Hindlimb muscle (tissue), 1 donor: Measurements from ENCODE around the gene TP53BP2. TPM values are rescaled to one million over a fixed set of nuclear protein-coding genes. Genes with fewer than 3 reads are reported as not detected.
"Not testable (repeated sequence)": the region's sequence is repeated elsewhere in the genome, so short reads cannot be mapped to it uniquely, and the experiment has no call there.

ENCODE experiments used
- DNase-seq: peaks from one replicate; pipeline ENCODE4 v3.0.0-alpha.2; 2013
- polyA plus RNA-seq: library from polyadenylated mRNA; unstranded; fragments of 120-200 nt; gene quantifications from one replicate; pipeline ENCODE4 v1.2.1, GENCODE V29; 2013; ENCODE audit not compliant: insufficient read length

Gene TP53BP2
- polyA plus RNA-seq, 1 donor, result 33.6 TPM

DNA sequence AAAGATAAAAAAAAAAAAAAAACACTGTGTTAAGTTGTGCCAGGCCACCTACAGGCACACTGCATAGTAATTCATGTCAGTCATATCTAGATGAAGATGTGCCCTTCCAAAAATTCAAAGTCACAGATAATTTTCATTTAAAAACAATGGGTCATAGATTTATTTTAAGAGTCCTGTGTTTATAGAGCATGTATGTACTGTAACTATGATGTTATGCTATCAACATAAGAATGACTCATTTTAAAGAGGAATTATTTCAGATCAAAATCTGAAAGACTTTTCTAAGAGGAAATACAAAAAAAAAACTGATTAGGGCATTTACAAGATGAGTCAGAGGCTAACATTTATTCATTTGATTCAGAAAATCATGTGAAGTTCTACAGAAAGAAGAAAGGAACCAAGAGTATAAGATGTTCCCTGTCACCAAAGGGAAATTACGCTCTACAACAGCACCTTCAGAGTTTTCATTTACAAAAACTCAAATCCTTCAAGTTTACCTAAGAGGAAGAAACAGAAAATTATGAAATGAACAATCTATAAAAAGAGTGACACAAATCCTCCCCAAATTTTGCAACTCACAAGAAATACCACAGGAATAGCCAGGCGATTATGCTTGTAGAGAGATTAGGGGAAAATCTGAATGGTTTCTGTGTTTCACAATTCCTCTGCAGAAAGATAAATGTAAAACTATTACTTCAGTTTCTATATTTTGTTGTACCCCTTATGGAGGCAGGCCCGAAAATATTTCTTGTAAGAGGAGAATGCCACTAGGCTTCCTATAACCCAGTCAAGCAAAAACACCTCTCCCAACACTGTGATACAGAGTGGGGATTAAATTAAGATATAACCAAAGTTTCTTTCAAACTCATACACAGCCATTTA is 13.8 kb downstream of the TP53BP2 start:
- no peak for DNase-seq

DNA sequence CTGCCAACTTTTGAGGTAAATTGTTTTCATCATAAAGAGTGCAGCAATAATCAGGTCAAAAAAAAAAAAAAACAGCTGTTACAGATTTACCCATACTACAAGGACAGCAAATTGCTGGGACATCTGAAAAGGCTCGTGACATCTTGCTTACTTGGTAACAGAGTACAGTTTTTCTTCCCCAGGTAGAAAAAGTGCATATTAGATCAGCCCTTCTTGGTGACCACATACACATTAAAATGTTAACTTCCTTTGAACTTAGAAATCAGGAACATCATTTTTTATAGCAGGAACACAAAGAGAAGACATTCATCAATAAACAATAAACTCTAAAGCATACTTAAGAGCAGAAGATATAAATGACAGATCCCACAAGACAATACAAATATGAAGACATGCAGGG is 16.1 kb downstream of the TP53BP2 start:
- DNase-seq, result no peak

DNA sequence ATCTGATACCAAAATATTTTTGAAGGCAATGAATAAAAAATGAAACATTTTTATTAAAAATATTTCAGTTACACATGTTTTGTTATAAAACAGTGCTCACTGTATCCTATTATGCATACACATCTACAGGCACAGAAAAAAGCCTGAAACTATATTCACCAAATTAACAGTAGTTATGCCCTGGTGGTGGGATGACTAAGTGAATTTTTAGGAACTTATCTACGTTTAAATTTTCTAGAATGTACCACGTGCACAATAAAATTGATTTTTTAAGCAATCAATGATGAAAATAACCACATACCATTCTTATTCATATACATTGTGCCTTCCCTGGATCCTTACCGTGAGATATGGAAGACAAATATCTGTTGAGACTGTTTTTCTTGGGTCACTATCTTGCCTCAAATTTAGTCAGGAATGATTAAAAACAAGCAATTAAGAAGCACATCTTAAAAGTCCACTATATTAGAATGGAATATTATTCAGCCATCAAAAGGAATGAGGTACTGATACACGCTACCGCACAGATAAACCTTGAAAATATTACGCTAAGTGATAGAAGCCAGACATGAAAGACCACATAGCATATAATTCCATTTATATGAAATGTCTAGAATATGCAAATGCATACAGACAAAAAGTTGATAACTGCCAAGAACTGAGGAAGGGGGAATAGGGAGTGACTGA is 17.4 kb downstream of the TP53BP2 start:
- DNase-seq, result no peak

DNA sequence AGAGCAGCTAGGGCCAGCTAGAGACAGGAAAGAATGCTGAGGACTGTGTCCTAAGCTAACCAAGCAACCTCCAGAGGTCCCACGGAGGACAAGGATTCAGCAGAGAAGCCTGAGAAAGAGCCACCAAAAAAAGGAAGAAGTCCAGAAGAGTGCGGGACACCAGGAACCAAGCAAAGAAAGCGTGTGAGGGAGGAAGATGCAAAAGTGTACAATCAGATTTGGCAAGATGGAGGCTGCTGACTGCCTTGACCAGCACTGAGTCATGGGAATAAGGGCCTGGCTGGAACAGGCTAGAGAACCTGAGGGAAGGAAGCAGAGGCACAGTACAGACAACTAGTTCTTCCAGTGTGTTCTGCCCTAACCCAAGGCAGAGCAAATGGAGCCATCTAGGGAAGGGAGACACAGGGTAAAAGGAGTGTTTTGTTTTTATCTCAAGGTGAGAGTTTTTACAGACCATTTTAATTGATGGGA is 18.5 kb downstream of the TP53BP2 start:
- DNase-seq, result no peak

DNA sequence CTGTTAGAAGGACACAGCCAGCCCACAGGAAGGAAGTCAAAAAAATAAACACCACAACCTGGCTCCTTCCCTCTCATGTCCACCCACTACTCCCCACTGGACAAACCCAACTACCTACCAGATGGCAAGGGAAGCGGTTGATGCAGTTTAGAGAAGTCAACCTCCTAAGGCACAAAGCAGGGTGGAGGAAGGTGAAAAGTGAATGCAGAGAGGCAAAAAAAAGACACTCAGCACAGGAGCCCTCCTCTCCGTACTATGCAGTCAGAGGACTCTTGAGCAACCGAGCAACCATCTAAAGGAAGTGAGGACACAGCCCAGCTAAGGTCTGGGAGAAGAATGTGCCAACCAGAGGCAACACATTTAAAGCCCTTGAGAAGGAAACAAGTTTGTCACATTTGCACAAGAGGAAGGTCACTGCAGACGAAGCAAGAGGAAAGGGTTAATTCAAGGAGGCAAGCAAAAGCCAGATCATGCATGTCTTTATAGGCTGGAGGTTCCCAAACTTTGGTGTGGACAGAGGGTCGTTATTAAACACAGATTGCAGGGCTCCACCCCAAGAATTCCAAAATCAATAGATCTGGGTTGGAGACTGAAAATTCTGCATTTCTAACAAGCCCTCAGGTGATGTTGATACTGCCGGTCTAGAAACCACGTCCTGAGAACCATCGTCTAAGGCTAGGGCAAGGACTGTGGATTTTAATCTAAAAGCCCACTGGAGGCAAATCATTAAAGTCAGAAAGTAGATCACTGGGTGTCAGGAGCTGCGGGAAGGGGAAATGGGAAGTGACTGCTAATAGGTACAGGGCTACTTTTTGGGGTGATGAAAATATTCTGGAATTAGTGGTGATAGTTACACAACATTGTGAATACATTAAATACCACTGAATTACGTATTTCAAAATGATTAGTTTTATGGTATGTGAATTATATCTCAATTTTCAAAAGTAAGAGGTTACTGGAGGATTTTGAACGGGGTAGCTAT is 19.7 kb downstream of the TP53BP2 start:
- no peak for DNase-seq

DNA sequence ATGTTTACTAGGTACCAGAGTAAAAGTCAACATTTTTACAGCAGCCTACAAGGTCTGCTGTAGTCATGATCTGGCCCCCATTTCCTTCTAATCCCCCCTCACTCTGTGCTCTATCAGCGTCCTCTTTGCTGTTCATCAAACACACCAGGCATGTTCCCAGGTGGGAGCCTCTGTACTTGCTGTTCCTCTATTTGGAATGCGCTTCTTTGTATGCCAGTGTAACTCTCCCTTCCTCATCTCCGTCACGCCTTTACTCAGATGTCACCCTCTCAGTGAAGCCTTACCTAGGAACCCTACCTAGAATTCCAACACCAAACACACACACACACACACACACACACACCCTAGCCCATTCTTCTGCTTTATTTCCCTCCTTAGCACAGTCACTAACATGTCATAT is 21.0 kb downstream of the TP53BP2 start:
- DNase-seq, result no peak

DNA sequence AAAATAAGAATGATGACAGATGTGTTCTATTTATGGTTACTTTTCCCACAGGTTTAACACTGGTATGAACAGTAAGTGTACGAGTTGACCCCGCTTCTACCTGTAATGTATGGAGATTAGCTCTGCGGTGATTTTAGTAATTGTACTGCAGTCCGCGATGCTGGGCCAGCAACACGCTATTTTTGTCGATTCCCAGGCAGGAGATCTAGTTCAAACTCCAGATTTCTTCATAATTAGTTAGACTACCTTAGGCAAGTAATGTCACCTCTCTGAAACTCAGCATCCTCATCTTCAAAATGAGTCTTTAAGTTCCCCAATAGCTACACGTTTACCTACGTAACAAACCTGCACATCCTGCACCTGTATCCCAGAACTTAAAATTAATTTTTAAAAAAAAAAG is 21.5 kb downstream of the TP53BP2 start:
- no peak for DNase-seq

DNA sequence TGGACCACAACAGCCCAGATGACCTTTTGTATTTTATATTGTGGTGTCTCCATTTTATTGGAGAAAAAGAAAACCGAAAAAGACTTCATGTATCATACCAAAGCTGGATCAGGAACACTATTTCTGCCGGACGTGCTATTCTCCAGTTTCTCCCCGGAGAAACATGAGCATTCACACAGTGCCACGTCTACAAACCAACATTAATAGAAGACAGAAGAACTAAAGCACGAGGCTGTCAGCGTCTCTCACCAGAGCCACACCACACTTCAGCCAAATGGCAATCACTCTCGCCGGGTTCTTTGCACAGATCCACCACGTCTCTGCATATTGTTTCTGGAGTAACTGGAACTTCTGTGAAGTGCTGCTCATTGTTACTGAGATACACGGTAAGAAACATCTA is 24.8 kb downstream of the TP53BP2 start:
- DNase-seq, result no peak

DNA sequence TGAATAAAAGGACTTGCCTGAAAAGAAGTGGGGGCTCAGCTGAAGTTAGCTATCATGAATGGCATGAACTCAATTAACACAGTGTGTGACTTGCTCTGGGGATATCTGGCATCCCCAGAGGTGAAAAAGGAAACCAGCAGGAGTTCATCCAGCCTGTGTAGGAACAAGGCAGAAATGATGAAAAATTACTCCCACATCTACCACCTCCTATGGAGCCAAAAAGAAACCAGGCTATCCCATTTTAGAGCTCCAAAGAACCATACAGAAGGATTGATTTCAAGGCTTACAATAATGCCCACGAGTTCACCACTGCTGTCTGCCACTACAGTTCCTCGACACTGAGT is 25.3 kb downstream of the TP53BP2 start:
- no peak for DNase-seq

DNA sequence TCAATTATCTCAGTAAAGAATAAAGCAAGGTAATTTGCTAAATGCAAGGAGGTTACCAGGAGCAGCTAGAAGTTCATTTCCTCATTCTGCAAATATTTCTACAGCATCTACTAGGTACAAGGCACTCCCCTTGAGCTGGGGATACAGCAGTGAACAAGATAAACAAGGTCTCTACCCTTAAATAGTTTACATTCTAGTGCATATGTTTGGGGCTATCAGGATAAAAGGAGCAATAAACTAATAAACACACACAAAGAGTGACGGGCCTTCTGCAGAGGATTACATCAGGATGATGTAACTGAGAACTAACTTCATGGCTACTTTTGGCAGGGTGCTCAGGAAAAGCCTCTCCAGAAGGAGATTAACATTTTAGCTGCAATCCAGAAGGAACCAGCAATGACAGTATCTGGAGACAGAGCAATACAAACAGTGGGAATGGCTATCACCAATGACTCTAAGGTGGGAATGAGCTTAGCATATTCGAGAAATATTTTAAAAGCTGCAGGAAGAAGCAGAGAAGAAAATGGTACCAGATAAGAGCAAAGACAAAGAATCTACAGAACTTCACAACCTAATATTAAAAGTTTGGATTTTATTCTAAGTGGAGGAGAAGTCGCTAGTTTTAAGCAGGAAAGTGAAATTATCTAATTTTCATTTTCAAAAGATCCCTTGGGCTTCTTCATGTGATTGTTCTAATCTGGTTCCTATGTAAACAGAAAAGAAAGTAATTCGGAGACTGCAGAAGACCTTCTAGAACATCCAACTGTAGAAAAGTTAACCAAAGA is 25.8 kb downstream of the TP53BP2 start:
- no peak for DNase-seq

DNA sequence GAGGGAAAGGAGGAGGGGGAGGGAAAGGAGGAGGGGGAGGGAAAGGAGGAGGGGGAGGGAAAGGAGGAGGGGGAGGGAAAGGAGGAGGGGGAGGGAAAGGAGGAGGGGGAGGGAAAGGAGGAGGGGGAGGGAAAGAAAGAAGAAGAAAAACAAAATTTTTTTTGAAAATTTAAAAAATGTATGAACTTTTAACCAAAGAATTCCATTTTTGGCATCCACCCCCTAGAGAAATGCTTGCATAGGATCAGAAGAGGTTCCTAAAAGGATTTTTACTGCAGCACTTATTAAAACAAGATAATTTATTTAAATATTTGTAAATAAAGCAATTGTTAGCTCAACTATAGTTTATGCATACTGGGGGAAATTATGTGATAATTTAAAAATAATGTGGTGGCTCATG is 28.5 kb downstream of the TP53BP2 start:
- DNase-seq, result not testable (repeated sequence)

DNA sequence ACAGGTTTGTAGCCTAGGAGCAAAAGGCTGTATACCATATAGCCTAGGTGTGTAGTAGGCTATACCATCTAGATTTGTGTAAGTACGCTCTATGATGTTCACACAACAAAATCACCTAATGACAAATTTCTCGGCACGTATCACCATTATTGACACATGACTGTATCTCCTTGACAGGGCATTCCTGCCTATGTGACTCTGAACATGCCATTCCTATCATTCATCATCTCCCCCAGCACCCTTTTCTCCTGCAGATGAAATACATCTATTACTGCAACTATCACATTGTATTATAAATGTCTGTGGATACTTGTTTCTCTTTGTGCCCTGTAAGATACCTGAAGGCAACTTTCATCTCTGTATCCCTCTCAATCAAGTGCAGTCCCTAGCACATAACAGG is 29.9 kb downstream of the TP53BP2 start:
- DNase-seq, result no peak

DNA sequence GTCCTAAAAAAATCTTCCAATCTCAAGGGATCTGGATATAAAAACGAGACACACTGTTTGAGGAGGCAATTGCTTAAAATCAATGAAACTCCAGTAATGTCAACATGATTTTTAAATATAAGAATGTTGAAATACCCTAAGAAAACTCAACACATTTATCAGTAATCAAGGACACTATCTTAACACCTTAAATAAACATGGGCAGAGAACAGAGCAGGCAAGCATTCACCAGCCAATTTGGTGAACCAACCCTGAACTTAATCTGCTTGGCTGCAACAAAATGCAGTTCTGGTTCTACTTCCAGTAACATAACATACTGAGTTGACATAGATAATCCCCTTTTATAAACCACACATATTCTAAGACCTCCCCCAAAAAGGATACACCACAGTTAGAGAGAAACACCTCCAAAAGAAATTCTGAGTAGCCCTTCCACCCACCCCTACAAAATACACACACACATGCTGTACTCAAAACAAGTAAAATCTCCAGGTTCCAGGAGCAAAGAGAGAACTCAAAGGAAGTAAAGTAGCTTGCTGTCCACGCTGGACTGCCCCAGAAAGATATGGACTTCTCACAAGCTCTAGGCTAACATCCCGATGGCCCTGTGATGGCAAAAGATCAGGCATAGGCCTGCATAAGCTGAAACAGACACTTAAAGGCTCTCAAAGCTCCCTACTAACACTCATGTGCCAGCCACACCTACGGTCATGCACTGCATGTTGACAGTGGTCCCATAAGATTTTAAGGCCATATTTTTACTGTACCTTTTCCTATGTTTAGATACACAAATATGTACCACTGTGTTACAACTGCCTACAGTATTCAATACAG is 30.5 kb downstream of the TP53BP2 start:
- DNase-seq, result no peak

DNA sequence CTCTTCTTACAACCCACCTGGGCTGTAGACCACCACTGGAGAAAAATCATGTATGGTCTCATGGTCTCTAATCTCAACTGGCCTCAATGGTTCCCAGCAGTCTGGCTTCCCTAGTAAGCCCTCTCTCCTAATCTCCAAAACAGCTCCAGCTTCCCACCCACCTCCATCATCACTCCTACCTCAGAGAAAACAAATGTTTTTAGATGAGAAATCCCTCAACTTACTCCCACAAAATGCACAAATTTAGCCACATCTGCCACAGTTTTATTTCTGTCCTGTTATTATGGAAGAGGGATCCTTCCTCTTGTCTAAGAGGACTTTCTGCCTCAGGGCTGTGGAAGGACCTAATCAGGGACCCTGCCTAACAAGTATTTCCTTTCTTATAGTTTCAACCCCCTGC is 32.1 kb downstream of the TP53BP2 start:
- no peak for DNase-seq

DNA sequence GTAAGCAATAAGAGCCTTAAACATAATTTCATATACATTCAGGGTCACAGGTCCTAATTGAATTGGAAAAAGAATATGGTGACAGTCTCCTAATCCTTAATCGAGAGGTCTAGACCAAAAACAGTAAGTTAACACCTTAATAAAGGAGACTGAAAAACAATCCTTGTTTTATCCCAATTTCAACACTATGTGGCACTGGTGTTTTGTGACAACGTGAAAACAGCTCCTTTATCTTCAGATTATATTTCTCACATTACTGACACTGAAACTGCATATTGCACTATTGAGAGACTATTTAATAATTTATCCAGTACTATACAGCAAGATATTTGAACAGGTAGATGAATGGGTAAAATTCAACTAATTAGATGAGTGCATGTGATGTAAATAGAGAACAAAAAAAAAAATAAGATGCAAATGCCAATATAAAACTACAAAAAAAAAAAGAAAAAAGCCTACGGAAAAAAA is 34.1 kb downstream of the TP53BP2 start:
- peak; percentile 21 for DNase-seq

DNA sequence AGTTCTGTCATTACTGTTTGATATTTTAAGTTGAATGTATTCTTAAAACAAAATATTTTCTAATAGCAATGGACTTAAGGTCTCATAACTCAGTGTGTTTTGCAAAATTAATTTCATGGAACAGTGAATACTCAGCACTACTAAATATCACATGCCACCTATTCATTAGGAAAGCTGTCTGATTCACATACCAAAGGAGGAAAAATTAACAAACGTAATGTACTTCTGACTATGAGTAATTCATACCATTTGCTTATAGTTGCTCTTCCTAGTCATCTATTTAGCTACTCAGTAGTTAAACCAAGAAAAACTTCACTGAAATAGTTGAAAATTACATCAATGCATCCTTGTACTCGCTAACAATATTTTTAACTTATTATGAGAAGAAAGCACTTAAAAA is 35.2 kb downstream of the TP53BP2 start:
- no peak for DNase-seq

DNA sequence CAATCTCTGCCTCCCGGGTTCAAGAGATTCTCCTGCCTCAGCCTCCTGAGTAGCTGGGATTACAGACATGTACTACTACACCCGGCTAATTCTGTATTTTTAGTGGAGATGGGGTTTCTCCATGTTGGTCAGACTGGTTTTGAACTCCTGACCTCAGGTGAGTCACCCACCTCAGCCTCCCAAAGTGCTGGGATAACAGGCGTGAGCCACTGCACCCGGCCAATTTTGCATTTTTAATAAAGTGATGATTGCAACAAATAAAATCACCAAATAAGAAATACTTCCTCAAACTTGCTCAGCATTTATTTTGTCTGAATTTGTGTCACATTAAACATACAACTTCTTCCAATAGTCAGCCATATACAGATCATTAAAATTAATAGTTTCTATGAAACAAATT is 35.8 kb downstream of the TP53BP2 start:
- DNase-seq, result not testable (repeated sequence)

DNA sequence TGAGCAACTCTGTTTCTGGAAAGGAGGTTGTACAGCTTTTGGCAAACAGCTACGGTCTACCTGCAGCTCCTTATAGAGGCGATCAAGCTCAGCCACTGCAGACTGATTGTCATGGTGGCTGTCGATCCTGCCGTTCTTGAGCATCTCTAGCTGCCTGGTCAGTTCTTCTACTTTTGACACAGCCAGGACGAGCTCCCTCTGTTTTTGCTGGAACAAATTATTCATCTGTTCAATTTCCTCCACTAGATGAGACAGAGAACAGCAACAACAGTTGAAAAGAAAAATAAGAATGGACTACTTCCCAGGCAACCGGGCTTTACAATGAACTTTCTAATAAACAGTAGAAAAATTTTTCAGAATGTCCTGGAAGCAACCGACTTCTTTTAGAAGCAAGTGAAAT is 42.5 kb downstream of the TP53BP2 start:
- DNase-seq, result no peak

DNA sequence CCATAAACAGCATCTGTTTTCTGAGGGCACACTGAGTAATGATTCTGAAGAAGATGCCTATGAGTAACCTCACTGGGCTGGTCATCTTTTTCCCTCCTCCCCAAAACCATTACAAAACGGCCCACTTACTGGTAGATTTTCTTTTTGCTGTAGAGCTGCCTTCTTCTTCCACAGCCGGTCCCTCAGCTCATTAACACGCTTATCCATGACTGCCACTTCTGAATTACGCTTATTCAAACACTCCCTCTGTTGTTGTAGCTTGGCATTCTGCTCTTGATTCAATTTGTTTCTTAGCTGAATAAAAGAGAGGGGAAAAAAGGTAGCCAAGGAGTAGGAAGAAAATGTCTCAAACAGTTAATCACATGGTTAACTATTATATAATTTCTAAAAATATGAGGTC is 43.1 kb downstream of the TP53BP2 start:
- DNase-seq, result no peak

DNA sequence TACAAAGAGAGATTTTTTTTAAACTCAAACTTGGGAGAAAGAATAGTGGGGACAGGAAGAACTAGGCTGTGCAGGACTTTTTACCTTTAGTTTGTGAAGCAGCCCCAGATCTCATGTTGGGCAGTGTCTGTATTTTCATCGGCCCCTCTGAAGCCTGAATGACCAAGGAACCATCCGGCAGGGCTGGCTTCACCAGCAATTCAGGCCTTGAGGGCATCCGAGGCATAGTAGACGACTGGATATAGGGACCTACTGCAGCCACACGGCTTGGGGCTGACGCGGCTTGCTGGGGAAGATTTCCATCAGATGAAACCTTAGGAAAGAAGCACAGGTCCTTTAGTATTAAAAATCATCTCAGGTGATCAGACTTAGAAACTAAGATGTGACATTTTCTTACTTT is 43.7 kb downstream of the TP53BP2 start:
- DNase-seq, result no peak

DNA sequence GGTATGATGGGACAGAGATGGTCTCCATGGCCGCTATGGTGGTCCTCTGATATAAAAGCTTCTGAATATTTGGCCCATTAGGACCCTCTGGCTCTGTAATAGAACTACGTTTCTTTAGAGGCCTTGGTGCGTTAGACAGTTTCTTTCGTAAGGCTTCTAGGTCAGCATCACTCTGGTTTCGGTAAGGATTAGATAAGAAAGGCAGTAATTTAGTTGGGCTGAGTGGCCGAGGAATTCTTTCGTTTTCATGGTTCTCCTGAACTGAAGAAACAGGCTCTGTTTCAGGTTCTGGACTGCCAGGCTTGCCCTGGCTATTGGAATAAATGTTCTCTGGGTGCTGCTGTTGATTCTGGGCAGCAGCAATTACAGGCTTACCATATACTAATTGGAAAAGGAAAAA is 49.5 kb downstream of the TP53BP2 start:
- no peak for DNase-seq
